Kidney (tissue), 14 donors: ENCODE measurements around the gene FSD2. TPM values are rescaled to one million over a fixed set of nuclear protein-coding genes. Genes with fewer than 3 reads are reported as not detected.
"Not testable (repeated sequence)": the region's sequence is repeated elsewhere in the genome, so short reads cannot be mapped to it uniquely, and the experiment has no call there.

Source experiments
- DNase-seq, 5 donors: peaks; one replicate each; pipeline ENCODE4 v3.0.0-alpha.2; 2013 to 2020
- FAIRE-seq: peaks from 2 replicates; lab custom pipeline; 2012; peaks lifted over from hg19 to GRCh38; lab: Jason Lieb, UNC
- H3K27ac ChIP-seq, 2 donors: one replicate each; pipeline ENCODE4 v1.7.0; 2013; ENCODE audit warnings: low read depth in 2 of 2, low read length in 2 of 2, inconsistent platforms in 1 of 2
- H3K27me3 ChIP-seq: one replicate; pipeline ENCODE4 v1.7.1; 2013; ENCODE audit warnings: low read length, inconsistent platforms; ENCODE audit not compliant: control insufficient read depth, insufficient read depth
- H3K36me3 ChIP-seq, 3 donors: one replicate each; pipeline versions ENCODE4 v1.7.0 to v1.7.1; 2013; ENCODE audit warnings: low read length in 3 of 3, control low read depth in 1 of 3, inconsistent platforms in 1 of 3; ENCODE audit not compliant: insufficient read depth in 3 of 3, control insufficient read depth in 2 of 3
- H3K4me1 ChIP-seq, 3 donors: one replicate each; pipeline versions ENCODE4 v1.7.0 to v1.7.1; 2013; ENCODE audit warnings: low read length in 3 of 3, inconsistent platforms in 1 of 3, low read depth in 1 of 3; ENCODE audit not compliant: control insufficient read depth in 2 of 3, insufficient read depth in 2 of 3
- H3K4me3 ChIP-seq, 3 donors: one replicate each; pipeline versions ENCODE4 v1.7.0 to v1.8.1; 2013; ENCODE audit warnings: low read length in 3 of 3, control low read depth in 1 of 3, inconsistent platforms in 1 of 3
- H3K9ac ChIP-seq, 3 donors: one replicate each; pipeline versions ENCODE4 v1.7.0 to v1.7.1; 2013; ENCODE audit warnings: low read length in 3 of 3, control low read depth in 1 of 3, inconsistent platforms in 1 of 3
- H3K9me3 ChIP-seq, 3 donors: one replicate each; pipeline versions ENCODE4 v1.7.0 to v1.7.1; 2013; ENCODE audit warnings: low read length in 3 of 3, control low read depth in 1 of 3, inconsistent platforms in 1 of 3; ENCODE audit not compliant: control insufficient read depth in 2 of 3, insufficient read depth in 1 of 3
- CTCF ChIP-seq: IDR thresholded peaks from 3 replicates; pipeline ENCODE4 v1.5.1; 2012; ENCODE audit warnings: mild to moderate bottlenecking, moderate library complexity, borderline replicate concordance; ENCODE audit not compliant: insufficient read depth; ENCODE audit errors: extremely low read depth
- intact Hi-C: fragments of 100-400 bp; cut with DNase I; formaldehyde crosslinking; loops from one replicate; pipeline ENCODE4 v1.11.1; 2022
- polyA plus RNA-seq: library from polyadenylated mRNA; stranded (reverse); fragments of 350-450 nt; fragmentation: Illumina TruSeq; extraction: RNeasy Lipid Tissue Mini Kit (QIAGEN cat#74804); gene quantifications from one replicate; pipeline ENCODE4 v1.2.3, GENCODE V29; 2014; ENCODE audit warnings: low read depth, low replicate concordance; ENCODE audit not compliant: insufficient read depth
- total RNA-seq: library from RNA; stranded (reverse); fragmentation: NEBNext Ultra II Directional; extraction: Animal tissue kit (Norgen Biotek cat#: 25700); gene quantifications from one replicate; pipeline ENCODE4 v1.2.1, GENCODE V29; 2021
- donor health status: control.
- donor health status: control.
- donor health status: control.
- donor health status: control.
- donor health status: control.
- donor health status: DM: yes; HTN: yes; CAD: no.
- donor health status: Normal renal cell carcinoma (clear cell type).

FSD2 gene
- total and polyA plus RNA-seq, 2 donors from 2014 or later: not detected

GRCh38 chr15:82823049-82823448 lies 17.2 kb upstream of the FSD2 start:
- Histone ChIP-seq H3K36me3 (peaks cover 14 to 41% (median 24%) of the 10 kb centered on the region in 3 donors), H3K4me3 (no peak overlapping the region), H3K9ac (no peak overlapping the region), H3K9me3 (no peaks in the 10 kb centered on the region), H3K27me3 (no peaks in the 10 kb centered on the region), H3K27ac (no peak overlapping the region), H3K4me1 (no peaks in the 10 kb centered on the region)
- DNase-seq: no peak
- FAIRE-seq: no peak
- intact Hi-C loops: no loop called here
- TF ChIP-seq CTCF: no peak

DNA sequence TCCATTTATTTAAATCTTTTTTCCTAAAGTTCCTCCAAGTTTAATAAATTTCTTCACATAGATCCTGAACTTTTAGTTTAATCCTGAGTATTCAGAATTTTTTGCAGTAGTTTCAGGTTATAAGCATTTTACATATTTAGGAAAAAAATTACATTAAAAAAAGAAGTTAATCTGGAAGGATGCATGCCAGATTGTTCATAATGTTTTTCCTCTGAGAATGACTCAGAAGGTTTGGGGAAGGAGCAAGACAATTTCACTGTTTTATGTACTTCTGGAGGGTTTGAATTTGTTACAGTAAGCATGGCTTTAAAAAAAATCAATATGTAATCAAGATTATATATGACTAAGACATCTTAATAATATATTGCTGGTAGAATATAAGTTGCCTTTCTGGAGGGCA lies 16.0 kb upstream of the FSD2 start:
- H3K36me3 ChIP-seq: peaks cover 13 to 46% (median 24%) of the 10 kb centered on the region in 3 donors
- H3K9me3 ChIP-seq, H3K27me3 ChIP-seq, H3K9ac ChIP-seq, H3K4me3 ChIP-seq, H3K27ac ChIP-seq, FAIRE-seq, DNase-seq, intact Hi-C loops, H3K4me1 ChIP-seq: not testable (repeated sequence)

DNA sequence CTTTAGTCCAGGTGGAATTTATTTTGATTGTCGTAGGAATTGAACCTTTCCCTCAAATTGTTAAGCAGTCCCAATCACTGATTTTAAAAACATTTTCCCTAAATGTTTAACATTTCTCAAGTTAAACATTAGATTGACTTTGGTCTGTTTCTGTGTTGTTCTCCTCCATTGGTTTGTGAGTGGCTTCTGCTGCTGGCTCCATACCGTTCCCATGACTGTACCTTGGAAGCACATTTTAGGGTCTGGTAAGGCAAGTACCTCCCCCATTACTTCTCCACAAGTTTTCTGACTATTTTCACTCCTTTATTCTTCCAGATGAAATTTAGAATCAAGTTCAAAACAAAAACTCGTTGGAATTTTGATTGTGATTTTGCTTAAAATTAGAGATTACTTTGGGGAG lies 15.5 kb upstream of the FSD2 start:
- peaks cover 13 to 49% (median 27%) of the 10 kb centered on the region in 3 donors for H3K36me3 ChIP-seq

GRCh38 chr15:82820128-82820527 lies 14.3 kb upstream of the FSD2 start:
- Histone ChIP-seq H3K4me3 (no peak overlapping the region), H3K27ac (no peak overlapping the region), H3K27me3 (no peaks in the 10 kb centered on the region), H3K4me1 (no peaks in the 10 kb centered on the region), H3K36me3 (peaks cover 12 to 50% (median 22%) of the 10 kb centered on the region in 3 donors), H3K9me3 (no peaks in the 10 kb centered on the region), H3K9ac (no peak overlapping the region)
- intact Hi-C loops: no loop called here
- DNase-seq (no peak), FAIRE-seq (no peak)
- TF ChIP-seq CTCF: no peak

More for the DNA sequence above, 15.5 kb upstream of the FSD2 start:
- intact Hi-C loops, H3K4me1 ChIP-seq, H3K9me3 ChIP-seq, H3K4me3 ChIP-seq, H3K27me3 ChIP-seq, H3K9ac ChIP-seq, H3K27ac ChIP-seq: not testable (repeated sequence)
- peak; percentile 13 for FAIRE-seq
- peak in 1 of 5 donors; percentile 22 for DNase-seq
